NCI-H1417 treated with DMSO at 0.1 percent for 48 hours (cell line): Measurements from ENCODE around the gene AHI1.

ENCODE experiments used
- DNase-seq: peaks from one replicate; lab custom pipeline; 2025; lab: John Stamatoyannopoulos, UW

AHI1 gene

DNA sequence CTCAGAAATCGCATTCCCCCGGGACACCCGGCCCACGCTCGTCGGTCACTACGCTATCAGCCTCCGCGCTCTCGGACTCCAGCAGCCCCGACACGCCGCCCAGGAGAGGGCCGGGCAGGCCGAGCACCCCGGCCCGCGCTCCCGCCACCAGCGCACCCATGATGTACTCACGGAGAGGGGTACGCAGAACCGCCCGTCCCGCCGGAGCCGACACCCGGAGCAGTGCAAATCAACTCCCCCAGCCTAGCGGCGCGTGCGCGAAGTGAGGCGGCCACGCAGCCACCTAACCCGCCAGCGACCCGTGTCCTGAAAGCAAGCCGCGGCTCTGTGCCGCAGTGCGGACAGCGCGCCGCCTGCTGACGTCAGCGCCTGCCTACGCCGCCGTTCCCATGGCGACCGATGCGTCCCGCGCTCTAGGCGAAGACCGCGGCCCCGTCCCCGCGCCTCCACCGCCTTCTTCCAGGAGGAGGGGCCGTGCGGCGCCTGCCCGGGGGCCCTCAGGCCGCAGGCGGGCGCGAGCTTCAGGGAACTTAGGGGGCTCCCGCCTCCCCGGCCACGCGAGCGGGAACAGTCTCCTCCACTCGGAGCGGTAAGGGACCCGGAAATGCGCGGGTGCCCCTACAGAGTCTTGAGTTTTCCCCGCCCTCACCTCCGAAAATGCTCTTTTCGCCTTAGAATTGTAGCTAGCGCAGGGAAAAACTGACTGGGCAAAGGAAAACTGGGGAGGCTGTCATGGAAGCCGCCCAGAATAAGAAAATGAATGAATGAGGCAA lies at the start of gene AHI1:
Gene AHI1, minus strand, starts transcription at position 329 of the 773 bp plus-strand sequence. CDS start 5,503 bp downstream, outside the sequence.
- DNase-seq = peak; percentile 73

DNA sequence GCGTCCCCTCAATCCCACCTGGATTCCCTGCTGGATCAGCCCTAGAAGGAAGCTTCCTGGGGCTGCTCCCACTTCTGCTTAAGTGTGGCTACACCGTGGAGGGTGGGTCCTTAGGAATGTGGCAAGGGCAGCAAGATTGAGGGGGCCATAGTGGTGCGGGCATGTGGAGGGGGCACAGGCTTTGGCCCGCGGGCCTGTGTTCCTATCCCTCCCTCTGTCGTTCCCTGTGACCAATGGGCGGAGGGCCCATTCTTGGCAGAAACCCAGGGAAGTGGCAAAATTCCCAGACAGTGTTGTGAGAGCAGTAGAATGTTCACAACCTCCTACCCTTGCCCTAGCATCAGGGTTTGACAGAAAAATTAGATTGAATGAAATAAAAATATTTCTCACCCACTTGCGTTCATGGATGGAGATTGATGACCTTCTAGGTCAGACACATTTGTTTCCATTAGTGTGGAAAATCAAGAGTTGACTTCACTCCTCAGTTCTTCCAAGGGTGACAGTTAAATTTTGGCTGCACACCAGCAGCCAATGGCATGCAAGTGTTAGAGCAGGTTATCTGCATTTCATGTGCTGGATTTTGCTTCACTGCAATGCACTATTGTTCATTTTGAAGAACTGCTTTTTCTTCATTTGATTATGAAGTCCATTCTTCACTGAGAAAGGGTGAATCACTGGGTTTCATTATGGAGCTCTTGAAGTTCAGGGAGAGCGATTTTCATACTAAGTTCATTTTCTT lies 49.3 kb upstream of the AHI1 start:
- no peak for DNase-seq

DNA sequence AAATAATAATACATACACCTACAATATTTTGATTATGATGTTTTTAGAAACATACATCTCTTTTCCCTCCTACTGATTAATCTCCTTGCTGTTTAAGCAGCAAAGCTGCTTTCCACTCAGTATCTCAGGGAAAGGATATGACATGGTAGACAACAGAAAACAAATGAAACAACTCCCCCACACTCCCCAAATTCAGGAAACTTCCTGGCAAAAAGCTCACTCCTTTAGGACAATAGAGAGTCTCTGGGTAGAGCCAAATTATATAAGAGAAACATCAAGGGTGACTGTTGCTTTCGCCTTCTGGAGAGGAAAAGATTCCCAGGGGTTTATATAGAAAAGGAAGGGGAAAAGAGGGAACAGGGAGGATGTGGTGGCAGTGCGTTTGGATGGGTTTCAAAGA lies 48.7 kb upstream of the AHI1 start:
- DNase-seq = no peak

DNA sequence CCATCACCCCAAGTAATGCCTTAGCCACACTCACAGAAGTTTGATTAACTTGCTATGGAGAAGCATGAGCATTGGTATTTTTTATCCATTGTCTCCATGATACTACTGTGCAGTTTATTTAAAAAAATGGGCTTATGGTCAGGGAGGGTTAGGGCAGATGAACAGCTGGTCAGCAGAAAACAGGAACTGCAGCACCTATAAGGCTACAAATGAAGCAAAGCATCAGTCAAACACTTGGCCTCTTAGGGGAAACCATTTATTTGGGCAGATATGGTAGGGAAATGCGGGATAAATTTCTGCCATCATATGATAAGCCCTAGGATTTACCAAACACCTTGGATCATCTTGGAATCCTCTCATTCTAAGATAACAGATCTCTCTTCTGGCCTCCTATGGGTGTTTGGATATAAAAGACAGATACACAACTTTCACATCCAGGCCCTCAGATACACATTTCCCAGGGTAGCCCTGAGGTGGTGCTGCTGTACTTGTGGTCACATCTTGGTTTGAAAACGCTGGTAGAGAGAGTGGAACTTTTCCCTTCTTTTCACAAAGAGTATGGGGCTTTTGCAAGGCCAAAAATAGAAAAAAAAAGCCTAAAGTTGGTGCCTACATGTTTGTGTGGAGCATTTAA lies 42.8 kb upstream of the AHI1 start:
- DNase-seq = no peak

DNA sequence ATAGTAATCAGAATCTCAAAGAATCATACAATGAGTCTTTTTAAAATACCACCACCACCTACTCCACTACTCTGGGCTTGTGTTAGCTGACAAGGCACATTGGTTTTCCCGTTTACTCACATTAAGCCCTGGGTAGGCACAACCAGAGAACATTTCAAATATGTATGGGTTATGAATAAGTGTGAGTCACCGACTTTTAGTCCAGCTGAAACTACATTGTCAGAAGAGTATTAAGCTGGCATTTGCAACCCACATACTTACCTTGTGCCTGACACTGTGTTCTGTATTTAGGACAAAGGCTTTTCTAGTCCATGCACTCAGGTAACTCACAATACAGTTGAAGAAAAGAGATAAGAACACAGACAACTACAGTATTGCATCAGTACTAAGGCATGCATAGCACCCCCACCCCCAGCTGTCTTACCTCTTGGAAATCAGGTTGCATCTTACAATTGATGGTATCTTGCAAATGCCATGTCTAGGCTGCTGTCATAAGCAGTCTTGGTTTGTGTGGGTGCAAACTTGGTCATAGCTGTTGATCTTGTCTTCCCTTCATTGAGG lies 40.3 kb upstream of the AHI1 start:
- no peak for DNase-seq

DNA sequence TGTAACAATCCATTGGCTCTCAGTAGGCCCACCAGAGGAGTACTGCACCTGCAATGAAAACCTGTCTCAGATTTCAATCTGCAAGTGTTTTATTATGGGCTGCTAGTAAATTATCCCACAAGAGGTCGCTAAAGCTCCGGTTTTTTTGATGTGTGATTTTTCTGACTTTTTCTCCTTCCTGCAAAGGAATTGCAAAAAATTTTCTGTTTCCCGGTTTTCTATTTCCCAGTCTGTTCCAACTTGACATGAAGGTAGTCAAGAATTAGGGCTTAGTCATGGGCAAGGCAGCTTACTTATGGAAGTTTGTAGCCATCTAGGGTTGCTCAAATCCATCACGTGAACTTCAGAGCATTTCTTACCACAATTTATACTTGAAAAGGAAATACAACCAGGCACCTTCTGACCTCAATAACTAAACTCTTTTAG lies 38.5 kb upstream of the AHI1 start:
- DNase-seq = peak; percentile 30

DNA sequence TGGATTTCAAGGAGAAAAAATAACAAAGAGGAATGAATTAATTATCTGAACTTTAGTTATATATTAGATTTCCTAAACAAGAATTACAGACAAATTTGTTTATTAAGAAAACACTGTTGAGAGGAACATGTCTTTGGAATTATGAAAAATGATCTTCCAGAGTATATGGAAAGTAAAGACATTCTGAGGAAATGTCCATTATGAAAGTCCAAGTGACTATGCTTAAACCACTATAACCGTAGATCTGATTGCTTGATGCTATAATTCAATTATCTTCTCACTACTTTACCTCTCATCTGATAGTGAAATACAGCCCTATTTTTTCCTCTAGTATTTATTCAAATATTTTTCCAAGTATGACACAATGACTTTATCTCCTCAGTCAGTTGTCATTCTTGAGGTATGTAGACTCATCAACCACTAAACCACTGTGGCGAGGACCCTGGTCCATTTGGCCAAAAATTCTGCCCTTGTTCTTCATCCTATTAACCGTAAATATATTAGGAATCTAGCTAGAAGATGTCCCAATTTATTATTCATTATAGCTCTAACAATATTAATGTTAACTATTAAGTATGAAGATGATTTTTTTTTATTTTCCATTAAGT lies 37.3 kb upstream of the AHI1 start:
- DNase-seq = no peak

DNA sequence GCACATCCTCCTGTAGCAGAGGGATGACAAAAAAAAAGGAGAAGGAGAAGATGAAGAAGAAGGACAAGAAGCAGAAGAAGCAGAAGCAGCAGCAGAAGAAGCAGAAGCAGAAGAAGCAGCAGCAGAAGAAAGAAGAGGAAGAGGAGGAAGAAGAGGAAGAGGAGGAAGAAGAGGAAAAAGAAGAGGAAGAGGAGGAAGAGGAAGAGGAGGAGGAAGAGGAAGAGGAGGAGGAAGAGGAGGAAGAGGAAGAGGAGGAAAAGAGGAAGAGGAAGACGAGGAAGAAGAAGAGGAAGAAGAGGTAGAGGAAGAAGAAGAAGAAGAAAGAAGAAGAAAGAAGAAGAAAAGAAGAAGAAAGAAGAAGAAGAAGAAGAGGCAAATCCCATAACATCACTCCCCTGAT lies 35.0 kb upstream of the AHI1 start:
- DNase-seq = no peak

DNA sequence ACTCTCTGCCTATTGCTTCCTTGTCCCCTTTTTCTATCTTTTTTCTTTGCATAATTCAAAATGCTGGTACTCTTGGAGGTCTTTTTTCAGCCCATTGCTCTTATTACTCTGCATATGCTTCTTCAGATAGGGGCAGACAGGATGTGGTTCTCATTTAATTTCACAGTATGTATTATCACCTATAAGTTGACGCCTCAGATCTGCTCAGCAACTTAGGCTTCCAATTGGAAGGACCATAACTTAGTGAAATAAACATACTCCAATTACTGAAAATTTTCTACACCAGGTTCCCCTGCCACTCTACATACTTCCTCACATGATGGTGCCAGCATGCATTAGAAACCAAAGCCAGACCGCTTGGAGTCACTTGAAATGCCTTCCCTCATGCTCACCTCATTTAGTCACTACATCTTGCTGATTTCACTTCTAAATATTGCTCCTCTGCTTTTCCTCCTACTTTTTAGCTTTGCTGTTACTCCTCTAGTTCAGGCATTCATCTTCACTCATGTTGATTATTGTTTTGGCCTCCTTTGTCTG lies 34.5 kb upstream of the AHI1 start:
- DNase-seq = no peak

DNA sequence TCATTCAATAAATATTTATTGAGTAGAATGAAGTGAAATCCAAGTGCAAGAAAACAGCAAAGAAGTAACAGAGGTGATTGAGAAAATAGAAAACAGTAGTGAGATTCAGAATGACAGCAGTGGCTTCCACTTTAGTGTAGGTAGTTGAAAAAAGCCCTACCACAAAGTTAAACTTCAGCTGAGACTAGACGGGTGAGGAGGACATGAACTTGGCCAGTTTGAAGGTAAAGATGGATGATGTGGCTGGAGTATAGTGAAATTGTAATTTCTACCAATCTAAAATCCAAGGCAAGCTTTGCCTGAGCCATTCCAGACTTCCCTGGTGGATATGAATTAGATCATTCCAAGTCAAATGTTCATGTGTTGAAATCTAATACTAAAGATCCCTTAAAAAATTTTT lies 32.6 kb upstream of the AHI1 start:
- DNase-seq = no peak

DNA sequence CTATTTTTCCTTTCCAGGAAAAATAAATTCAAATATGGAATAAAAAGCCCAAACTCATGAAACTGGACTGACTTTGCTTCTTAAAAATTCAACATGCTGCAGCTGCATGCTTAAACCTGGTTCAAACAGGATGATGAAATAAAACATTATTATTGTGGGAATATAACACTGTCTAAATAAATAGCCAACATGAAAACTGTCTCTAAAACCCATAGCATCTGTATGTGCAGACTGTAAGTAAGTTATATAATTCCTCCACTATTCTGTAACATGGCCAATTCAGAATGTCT lies 30.4 kb upstream of the AHI1 start:
- DNase-seq = no peak

DNA sequence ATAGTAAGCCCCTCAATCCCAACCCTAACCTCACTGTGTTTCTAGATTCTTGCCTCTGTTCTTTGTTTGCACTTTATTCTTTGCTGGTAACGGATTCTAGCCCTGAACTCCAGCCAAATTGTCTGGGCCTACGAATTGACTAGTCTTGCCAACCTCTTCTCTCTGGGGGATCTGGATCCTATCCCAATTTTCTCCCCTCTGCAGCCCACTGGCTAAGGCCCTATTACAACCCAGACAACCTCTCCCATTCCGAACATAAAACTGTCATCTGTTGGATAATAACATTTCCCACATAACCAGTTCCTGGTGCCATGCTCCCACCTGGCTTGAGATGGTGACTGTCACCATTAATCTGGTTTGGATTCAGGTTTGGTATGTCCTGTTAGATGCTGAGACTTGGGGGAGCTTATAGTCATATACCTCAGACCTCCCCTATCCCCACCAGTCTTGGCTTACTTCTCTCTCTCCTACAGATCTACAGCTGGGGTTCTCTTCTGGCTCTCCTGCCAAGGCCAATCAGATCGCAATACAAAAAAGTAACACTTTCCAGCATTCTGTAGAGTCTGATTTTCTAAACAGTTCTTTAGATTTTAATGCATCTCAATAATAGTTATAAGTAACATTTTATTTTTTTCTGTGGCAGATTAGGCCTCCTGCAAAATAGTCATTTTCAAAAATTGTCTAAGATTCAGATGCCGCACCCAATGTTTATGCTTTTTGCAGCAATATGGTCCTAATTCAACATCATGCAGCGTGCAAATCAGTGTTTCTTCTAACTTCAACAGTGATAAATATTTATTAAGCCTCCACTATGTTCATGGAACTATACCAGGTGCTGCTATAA lies 29.8 kb upstream of the AHI1 start:
- no peak for DNase-seq

DNA sequence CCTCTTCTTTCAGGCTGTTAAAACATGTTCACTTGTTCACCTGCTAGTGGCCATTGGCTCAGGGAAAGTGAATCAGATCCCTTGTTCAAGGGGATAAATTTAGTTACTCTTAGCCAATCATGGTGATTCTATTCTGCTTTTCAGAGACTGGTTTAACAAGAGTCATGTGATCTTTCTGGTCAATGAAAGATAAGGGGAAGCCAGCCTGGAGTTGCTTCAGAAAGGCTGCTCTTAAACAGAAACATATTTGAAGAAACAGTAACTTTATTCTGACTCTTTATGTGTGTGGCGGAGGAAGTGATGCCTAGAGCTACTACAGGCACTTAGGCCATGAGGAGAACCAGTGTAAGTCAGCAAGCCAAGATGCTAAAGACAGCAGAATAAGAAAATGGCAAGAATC lies 28.1 kb upstream of the AHI1 start:
- no peak for DNase-seq

DNA sequence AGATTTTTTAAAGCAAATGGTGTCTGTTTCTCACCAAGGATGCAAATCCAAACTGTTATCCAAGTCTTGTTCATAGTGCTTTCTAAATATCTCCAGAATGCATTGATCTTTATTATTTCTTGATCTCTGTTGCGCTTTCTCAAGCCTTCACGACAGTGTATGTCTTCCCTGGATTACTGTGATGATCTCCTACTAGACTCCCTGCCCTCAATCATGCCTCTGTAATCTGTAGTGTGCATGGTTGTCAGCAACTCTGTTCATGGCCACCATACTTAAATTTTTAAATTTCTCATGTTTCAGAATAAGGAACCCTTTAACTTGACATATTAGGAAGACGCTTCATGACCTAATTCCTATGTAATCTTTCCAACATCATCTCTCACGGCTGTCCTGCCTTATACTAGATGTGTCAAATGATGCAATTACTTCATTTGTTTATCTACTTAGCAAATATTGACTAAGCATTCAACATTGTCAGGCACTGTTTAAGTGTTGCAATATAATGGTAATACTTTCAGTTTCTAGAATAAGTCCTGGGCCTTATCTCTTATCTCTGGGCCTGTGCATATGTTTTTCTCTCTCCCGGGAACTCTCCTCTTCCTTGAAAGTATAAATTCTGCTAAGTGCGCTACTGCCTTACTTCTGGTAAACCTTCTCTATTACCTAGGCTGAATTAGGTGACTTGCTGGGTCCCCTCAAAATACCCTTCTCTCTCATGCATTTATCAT lies 25.6 kb upstream of the AHI1 start:
- no peak for DNase-seq

DNA sequence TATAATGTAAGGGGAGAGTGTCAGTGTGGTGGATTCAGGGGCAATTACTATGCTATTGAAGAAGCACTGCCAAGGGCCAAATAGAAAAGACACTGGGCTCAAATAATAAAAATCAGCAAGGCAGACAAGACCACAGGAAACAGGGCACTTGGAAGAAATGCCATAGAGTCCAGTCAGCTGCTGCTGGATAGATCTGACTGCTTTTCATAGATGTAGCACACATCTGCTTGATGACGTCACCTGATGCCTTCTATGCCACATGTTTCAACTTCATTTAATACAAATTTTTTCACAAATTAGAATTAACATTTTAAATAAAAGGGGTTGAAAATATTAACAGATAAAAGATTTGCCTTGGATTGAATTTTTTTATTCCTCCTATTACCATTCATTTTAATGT lies 23.9 kb upstream of the AHI1 start:
- no peak for DNase-seq

DNA sequence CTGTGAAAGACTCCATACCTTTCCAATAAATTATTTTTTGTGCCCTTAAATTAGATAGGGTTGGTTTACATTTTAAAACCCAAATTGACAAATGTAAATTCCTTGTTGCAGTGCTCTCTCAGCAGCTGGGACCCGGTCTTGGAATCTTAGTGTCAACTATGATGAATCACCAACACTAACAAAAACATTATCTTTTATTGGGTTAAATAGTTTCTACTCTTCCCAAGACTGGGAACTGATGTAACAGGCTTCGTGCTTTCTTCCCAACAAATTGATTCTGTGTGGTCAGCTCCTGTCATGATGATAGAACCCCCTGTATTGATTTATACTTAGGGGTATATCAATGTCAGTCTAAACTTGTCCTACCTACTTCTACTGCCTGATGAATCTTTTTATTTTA lies 23.2 kb upstream of the AHI1 start:
- no peak for DNase-seq

DNA sequence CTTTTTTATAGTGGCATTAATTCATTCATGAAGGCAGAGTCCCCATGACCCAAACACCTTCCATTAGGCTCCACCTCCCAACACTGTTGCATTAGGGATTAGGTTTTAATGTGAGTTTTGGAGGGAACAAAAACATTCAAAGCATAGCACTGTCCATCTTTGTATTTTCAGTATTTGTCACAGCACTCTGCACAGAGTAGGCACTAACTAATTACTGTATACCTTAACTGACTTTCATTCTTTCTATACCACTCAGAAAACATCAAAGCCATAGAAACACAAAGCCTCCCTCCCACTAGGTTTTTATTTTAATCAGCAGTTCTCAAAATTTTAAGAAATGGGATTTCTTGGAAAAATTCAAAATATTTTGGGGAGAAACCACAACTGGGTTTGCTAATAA lies 21.8 kb upstream of the AHI1 start:
- DNase-seq = no peak

DNA sequence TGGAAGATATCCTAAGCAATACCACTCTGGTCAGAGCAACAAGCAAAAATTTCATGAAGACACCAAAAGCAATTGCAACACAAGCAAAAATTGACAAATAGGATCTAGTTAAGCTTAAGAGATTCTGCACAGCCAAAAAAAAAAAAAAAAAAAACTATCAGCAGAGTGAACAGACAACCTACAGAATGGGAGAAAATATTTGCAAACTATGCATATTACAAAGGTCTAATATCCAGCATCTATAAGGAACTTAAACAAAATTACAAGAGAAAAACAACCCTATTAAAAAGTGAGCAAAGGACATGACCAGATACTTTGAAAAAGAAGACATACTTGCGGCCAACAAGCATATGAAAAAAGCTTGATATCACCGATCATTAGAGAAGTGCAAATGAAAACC lies 20.0 kb upstream of the AHI1 start:
- no peak for DNase-seq

DNA sequence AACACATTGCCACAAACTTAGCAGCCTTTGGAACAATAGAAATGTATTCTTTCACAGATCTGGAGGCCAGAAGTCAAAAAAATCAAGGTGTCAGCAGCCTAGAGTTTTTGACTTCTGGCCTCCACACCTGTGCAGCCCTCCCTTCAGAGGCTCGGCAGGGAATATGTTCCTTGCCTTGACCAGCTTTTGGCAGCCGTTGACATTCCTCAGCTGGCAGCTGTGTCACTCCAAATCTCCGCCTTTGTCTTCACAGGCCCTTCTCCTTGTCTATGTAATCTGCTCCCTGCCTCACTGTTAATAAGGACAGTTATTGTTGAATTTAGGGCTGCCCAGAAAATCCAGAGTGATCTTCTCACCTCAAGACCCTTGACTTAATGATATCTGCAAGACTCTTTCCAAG lies 17.2 kb upstream of the AHI1 start:
- no peak for DNase-seq

DNA sequence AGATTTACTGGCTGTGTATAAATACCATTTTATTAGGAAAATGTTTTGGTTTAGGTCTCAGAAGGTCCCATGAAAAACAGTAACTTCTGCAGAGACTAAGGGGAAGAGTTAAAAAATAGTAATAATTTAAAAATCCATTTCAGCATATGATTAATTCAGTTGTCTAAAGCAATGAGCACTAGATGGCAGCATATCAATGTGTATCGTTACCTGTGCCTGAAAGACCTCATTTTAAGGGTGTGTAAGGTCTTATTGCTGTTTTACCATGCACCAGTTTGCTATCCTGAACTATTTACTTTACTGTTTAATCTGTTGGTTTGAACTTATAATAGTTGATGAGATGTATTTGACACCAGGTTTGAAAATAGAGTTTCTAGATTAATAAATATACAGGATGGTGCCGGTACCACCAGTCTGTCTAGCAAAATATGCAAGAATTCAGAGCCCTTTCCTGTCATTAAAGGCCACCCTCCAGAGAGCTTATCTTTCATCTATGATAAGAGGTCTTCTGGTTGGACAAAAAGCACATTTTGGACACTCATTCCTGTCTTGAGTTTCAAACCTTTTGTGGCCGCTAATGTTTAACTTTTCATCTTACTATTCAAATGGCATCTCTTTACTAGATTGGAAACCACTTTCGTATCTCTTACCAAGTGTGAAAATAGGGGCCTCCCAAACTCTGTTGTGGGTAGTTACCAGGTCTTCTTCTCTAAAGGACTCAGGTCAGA lies 8.9 kb upstream of the AHI1 start:
- DNase-seq = no peak
